ENCODE measurements around the gene GNG13. TPM values are rescaled to one million over a fixed set of nuclear protein-coding genes. Genes with fewer than 3 reads are reported as not detected.
"Not testable (repeated sequence)": the region's sequence is repeated elsewhere in the genome, so short reads cannot be mapped to it uniquely, and the experiment has no call there.

Gene GNG13
- total RNA-seq, 2 experiments from 2014 or later = not detected

DNA sequence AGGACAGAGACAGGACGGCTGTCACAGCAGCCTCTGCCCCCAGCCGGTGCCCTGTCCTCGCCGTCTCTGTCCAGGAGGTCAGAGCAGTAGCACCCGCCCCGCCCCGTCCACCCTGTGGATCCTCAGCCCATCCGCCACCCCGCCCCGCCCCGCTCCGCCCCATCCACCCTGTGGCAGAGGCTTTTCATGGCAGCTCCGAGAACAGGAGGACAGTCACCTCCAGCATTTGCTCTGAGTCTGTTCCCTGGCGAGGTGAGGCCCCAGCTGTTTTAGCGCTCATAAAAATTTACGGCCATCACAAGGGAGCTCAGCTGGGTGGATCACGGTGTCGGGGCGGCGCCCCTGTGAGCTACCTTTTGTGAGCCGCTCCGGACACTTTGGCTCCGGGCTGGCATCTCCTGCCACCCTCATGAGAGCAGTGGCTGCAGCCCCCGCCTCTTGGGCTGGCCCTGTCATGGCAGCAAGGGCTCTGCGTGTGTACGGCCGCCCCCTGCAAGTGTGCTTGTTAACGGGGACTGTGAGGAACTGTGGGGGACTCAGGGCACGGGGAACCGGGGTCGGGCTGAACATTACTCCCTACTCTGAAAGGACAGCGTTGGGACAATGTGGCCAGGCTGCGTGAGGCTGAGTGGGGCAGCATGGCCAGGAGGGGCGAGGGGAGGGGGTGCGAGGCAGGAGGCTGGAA, 32.3 kb upstream of the GNG13 start:
- ChIA-PET POLR2A (no interaction called here), CTCF (no interaction called here)

- ChIA-PET POLR2A (no interaction called here), CTCF (no interaction called here)
These were observed 31.3 kb upstream of the GNG13 start for GRCh38 chr16:831571-832413.

DNA sequence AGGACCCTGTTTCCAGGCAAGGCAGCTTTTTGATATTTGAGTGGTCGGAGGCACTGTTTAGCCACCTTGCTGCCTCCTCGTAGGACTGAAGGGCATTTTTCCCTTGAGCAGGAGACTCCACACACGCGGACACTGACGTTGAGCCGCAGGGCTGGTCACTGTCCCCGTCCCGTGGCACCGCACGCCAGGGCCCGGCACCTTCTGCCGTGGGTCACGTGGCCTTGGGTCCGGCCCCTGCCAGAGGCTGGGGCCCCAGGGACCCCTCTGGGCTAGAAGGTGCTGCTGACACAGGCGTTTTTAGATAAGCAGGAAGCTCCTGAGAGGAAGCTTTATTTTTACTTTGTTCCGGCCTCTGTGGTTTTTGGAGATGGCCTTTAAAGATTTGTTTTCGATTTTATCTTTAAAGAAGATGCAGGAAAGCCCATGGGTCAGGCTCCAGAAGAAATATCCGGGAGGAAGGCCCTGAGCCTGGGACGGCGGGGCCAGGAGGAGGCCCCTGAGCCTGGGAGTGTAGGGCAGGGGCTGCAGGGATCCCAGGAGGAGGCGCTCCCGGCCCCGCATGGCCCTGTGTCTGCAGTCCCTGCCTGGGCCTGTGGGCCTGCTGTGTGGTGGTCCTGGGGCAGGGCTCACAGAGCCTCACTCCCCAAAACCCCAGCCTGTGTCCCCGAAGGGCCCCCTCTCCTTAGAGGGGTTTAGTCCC, 30.5 kb upstream of the GNG13 start:
- ChIA-PET CTCF (no interaction called here), POLR2A (no interaction called here)

GRCh38 chr16:830107-830870, 29.8 kb upstream of the GNG13 start:
- CTCF ChIA-PET = no interaction called here

DNA sequence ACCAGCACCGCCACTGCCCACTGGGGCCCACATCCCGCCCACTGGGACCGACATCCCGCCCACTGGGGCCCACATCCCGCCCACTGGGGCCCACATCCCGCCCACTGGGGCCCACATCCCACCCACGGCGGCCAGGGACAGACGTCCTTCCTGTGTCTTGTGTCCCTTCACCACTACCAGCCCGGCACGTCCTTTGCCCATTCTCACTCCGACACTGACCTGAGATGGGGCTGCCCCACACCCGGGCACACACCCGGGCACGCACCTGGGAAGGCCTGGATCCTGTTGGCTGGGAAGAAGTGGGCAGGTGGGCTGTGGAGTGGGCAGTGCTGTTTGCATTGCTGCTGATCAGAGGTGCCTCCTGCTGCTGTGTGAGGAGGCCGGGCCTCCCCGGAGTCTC, 28.4 kb upstream of the GNG13 start:
- POLR2A ChIA-PET = no interaction called here
- CTCF ChIA-PET = no interaction called here

More at GRCh38 chr16:830107-830870, 29.8 kb upstream of the GNG13 start:
- POLR2A ChIA-PET = no interaction called here

GRCh38 chr16:827513-827912, 27.0 kb upstream of the GNG13 start:
- POLR2A ChIA-PET = no interaction called here
- CTCF ChIA-PET = no interaction called here

- ChIA-PET POLR2A (no interaction called here), CTCF (no interaction called here)
These were observed 25.0 kb upstream of the GNG13 start for GRCh38 chr16:825341-826061.

DNA sequence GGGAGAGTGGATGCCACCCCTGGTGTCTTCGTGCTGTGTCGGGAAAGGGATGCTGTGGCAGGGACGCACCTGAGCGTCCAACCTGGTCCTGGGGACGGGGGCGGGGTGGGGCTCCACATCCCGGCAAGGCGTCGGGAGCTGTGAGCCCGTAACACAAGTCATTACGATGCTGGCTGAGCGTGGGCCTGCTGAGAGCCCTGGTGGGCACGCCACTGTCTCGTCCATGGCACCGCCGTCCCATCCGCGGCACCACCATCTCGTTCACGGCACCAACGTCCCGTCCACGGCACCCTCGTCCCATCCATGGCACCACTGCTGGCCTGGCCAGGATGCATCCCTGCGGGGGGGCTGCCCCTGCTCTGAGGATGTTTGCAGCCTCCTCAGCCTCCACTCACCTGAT, 24.1 kb upstream of the GNG13 start:
- ChIA-PET CTCF (no interaction called here), POLR2A (no interaction called here)

GRCh38 chr16:824194-824593, 23.7 kb upstream of the GNG13 start:
- ChIA-PET CTCF (no interaction called here), POLR2A (no interaction called here)

GRCh38 chr16:822909-823297, 22.4 kb upstream of the GNG13 start:
- ChIA-PET CTCF (interaction anchor here (0.6 kb wide), 1 partner anchor 246 kb away, joined by 4 read pairs; no protein-coding TSS in a partner anchor), POLR2A (no interaction called here)

GRCh38 chr16:822174-822908, 21.8 kb upstream of the GNG13 start:
- POLR2A ChIA-PET = no interaction called here
- CTCF ChIA-PET = interaction anchor here (0.6 kb wide), 1 partner anchor 247 kb away, joined by 4 read pairs; no protein-coding TSS in a partner anchor

DNA sequence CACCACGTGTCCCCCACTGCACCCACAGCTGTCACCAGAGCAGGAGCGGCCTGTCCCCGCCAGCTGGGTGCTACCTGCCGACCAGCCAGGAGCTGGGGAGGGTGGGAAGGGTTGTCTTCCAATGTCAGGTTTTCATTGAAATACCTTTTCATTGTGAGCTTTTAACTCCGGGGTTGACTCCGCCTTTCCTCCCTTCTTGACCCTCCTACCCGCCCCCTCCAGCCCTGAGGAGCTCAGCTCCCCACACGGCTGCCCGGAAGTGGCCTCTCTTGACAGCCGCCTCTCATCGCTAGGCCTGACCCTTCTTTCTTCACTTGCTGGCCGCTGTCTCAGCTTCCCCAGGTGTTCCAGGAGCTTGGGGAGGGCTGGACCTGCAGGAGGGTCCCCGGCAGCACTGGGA, 21.2 kb upstream of the GNG13 start:
- POLR2A ChIA-PET = no interaction called here
- CTCF ChIA-PET = no interaction called here

DNA sequence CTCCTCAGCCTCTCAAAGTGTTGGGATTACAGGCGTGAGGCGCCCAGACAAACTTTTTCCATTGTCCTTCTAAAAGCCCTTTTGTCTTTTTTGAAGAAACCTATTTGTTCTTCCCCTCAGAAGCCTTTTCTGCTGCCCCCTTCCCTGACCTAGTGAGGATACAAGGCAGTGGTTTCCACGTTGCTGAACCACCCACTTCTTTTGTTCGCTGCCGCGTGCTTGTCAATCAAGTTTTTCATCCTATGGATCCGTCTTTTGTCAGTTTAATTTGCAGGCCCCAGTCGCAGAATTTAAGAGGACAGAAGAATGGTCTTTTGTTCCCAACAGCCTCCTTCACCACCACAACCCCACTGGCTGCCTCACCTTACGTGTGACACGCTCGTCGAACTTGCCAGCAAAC, 20.2 kb upstream of the GNG13 start:
- POLR2A ChIA-PET = no interaction called here

DNA sequence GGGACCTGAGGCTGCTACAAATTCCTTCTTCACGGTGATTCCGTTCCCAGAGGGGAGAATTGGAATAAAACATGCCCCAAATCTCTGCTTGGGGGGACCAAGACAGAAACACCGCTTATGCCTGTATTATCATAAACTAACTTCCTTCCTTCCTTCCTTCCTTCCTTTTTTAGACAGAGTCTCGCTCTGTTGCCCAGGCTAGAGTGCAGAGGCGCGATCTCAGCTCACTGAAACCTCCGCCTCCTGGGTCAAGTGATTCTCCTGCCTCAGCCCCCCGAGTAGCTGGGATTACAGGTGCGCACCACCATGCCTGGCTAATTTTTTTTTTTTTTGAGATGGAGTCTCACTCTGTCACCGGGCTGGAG, 19.5 kb upstream of the GNG13 start:
- CTCF ChIA-PET, POLR2A ChIA-PET: not testable (repeated sequence)

More for the DNA sequence above, 20.2 kb upstream of the GNG13 start:
- CTCF ChIA-PET = no interaction called here

GRCh38 chr16:819336-820043, 19.0 kb upstream of the GNG13 start:
- CTCF ChIA-PET = no interaction called here

DNA sequence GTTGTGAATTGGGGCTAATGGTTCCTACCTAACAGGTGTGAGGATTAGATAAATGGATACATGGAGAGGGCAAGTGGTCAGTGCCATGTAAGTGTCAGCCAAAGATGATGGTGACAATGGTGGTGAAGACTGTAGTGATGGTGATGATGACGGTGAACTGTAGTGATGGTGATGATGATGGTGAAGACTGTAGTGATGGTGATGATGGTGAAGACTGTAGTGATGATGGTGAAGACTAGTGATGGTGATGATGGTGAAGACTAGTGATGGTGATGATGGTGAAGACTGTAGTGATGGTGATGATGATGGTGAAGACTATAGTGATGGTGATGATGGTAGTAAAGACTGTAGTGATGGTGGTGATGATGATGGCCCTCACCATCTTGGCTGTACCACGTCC, 18.1 kb upstream of the GNG13 start:
- ChIA-PET POLR2A (no interaction called here), CTCF (no interaction called here)

More at GRCh38 chr16:819336-820043, 19.0 kb upstream of the GNG13 start:
- POLR2A ChIA-PET = no interaction called here

DNA sequence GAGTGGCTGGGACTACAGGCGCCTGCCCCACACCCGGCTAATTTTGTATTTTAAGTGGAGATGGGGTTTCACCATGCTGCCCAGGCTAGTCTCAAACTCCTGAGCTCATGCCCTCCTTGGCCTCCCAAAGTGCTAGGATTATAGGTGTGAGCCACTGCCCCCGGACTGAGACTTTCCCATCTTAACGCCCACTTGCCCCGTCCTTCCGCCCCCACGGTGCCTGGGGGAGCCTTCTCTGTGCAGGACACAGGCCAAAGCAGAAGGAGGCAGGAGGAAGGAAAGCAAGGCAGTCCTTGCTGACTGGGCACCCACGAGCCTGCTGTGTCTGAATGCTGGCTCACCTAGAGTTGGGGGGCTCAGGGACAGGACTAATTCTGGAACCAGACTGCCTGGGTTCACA, 17.6 kb upstream of the GNG13 start:
- ChIA-PET POLR2A (no interaction called here), CTCF (no interaction called here)
